ENCODE data around the gene GRK5.

GRK5 gene

GRCh38 chr10:119190954-119191785, 16.2 kb upstream of the GRK5 start:
- Histone ChIP-seq H3K36me3 (ENCODE audit: control insufficient read depth, insufficient read depth, low read length) (no peaks in the 10 kb centered on the region), H3K27ac (ENCODE audit: low read depth, low read length) (no peak overlapping the region), H3K4me3 (ENCODE audit: low read length) (no peak overlapping the region), H3K79me2 (ENCODE audit: control insufficient read depth, insufficient read depth, low read length) (no peaks in the 10 kb centered on the region), H4K8ac (ENCODE audit: low read depth, low read length) (no peak overlapping the region), H3K4me1 (ENCODE audit: control insufficient read depth, low read depth, low read length) (no peaks in the 10 kb centered on the region), H3K27me3 (ENCODE audit: insufficient read depth, low read length, poor library complexity) (no peaks in the 10 kb centered on the region), H3K18ac (ENCODE audit: low read length) (no peak overlapping the region), H3K4ac (ENCODE audit: low read depth, low read length) (no peak overlapping the region), H2BK5ac (ENCODE audit: low read length) (no peak overlapping the region), H4K5ac (ENCODE audit: low read length) (no peak overlapping the region), H3K4me2 (ENCODE audit: low read length) (no peak overlapping the region), H2BK15ac (replicated peaks; ENCODE audit: low read depth) (no peak overlapping the region), H2BK120ac (ENCODE audit: low read depth, low read length) (no peak overlapping the region), H3K79me1 (ENCODE audit: low read length) (no peaks in the 10 kb centered on the region), H2AK5ac (ENCODE audit: low read length) (no peak overlapping the region), H3K23ac (ENCODE audit: low read length) (no peak overlapping the region), H3K56ac (ENCODE audit: low read length) (no peak overlapping the region), H3K9ac (ENCODE audit: low read length) (no peak overlapping the region)
- DNase-seq: no peak
- whole genome bisulfite sequencing (ENCODE audit: extremely low coverage, insufficient coverage, low lambda C conversion rate): no CpG with 5 or more reads among the region's 5 CpGs

- DNase-seq: peak; percentile 46
- Histone ChIP-seq H3K27ac (ENCODE audit: low read depth, low read length) (no peak overlapping the region), H3K56ac (ENCODE audit: low read length) (no peak overlapping the region), H4K5ac (ENCODE audit: low read length) (no peak overlapping the region), H3K4me3 (ENCODE audit: low read length) (no peak overlapping the region), H3K4me2 (ENCODE audit: low read length) (no peak overlapping the region), H3K4ac (ENCODE audit: low read depth, low read length) (no peak overlapping the region), H2BK15ac (replicated peaks; ENCODE audit: low read depth) (no peak overlapping the region), H4K8ac (ENCODE audit: low read depth, low read length) (no peak overlapping the region), H3K4me1 (ENCODE audit: control insufficient read depth, low read depth, low read length) (no peaks in the 10 kb centered on the region), H3K79me2 (ENCODE audit: control insufficient read depth, insufficient read depth, low read length) (no peaks in the 10 kb centered on the region), H2BK120ac (ENCODE audit: low read depth, low read length) (no peak overlapping the region), H3K79me1 (ENCODE audit: low read length) (no peaks in the 10 kb centered on the region), H3K27me3 (ENCODE audit: insufficient read depth, low read length, poor library complexity) (no peaks in the 10 kb centered on the region), H3K23ac (ENCODE audit: low read length) (no peak overlapping the region), H2AK5ac (ENCODE audit: low read length) (no peak overlapping the region), H3K9ac (ENCODE audit: low read length) (no peak overlapping the region), H2BK5ac (ENCODE audit: low read length) (no peak overlapping the region), H3K36me3 (ENCODE audit: control insufficient read depth, insufficient read depth, low read length) (no peaks in the 10 kb centered on the region), H3K18ac (ENCODE audit: low read length) (no peak overlapping the region)
- no CpG with 5 or more reads among the region's 4 CpGs for WGBS (ENCODE audit: extremely low coverage, insufficient coverage, low lambda C conversion rate)
Observed at GRCh38 chr10:119191881-119192280, 15.5 kb upstream of the GRK5 start.

- H3K23ac ChIP-seq (ENCODE audit: low read length): no peak overlapping the region
- H2BK15ac ChIP-seq (replicated peaks; ENCODE audit: low read depth): no peak overlapping the region
- H3K18ac ChIP-seq (ENCODE audit: low read length): no peak overlapping the region
- H2BK5ac ChIP-seq (ENCODE audit: low read length): no peak overlapping the region
- WGBS (ENCODE audit: extremely low coverage, insufficient coverage, low lambda C conversion rate): no CpG with 5 or more reads among the region's 4 CpGs
- no peak overlapping the region for H3K4me3 ChIP-seq (ENCODE audit: low read length)
- no peak overlapping the region for H2BK120ac ChIP-seq (ENCODE audit: low read depth, low read length)
- no peak overlapping the region for H3K27ac ChIP-seq (ENCODE audit: low read depth, low read length)
- no peak overlapping the region for H3K56ac ChIP-seq (ENCODE audit: low read length)
- H3K36me3 ChIP-seq (ENCODE audit: control insufficient read depth, insufficient read depth, low read length): no peaks in the 10 kb centered on the region
- no peak overlapping the region for H4K5ac ChIP-seq (ENCODE audit: low read length)
- DNase-seq: no peak
- H3K4me2 ChIP-seq (ENCODE audit: low read length): no peak overlapping the region
- no peaks in the 10 kb centered on the region for H3K27me3 ChIP-seq (ENCODE audit: insufficient read depth, low read length, poor library complexity)
- H3K9ac ChIP-seq (ENCODE audit: low read length): no peak overlapping the region
- H2AK5ac ChIP-seq (ENCODE audit: low read length): no peak overlapping the region
- no peak overlapping the region for H4K8ac ChIP-seq (ENCODE audit: low read depth, low read length)
- no peaks in the 10 kb centered on the region for H3K4me1 ChIP-seq (ENCODE audit: control insufficient read depth, low read depth, low read length)
- no peaks in the 10 kb centered on the region for H3K79me1 ChIP-seq (ENCODE audit: low read length)
- no peak overlapping the region for H3K4ac ChIP-seq (ENCODE audit: low read depth, low read length)
- H3K79me2 ChIP-seq (ENCODE audit: control insufficient read depth, insufficient read depth, low read length): no peaks in the 10 kb centered on the region
Observed at GRCh38 chr10:119197921-119198320, 9.4 kb upstream of the GRK5 start.

GRCh38 chr10:119198438-119198837, 8.9 kb upstream of the GRK5 start:
- no peak overlapping the region for H3K4ac ChIP-seq (ENCODE audit: low read depth, low read length)
- no peak for DNase-seq
- no peak overlapping the region for H3K4me3 ChIP-seq (ENCODE audit: low read length)
- no peaks in the 10 kb centered on the region for H3K79me2 ChIP-seq (ENCODE audit: control insufficient read depth, insufficient read depth, low read length)
- no peaks in the 10 kb centered on the region for H3K36me3 ChIP-seq (ENCODE audit: control insufficient read depth, insufficient read depth, low read length)
- no peak overlapping the region for H2BK15ac ChIP-seq (replicated peaks; ENCODE audit: low read depth)
- no peak overlapping the region for H2BK120ac ChIP-seq (ENCODE audit: low read depth, low read length)
- no peak overlapping the region for H3K23ac ChIP-seq (ENCODE audit: low read length)
- H2BK5ac ChIP-seq (ENCODE audit: low read length): no peak overlapping the region
- WGBS (ENCODE audit: extremely low coverage, insufficient coverage, low lambda C conversion rate): no CpG with 5 or more reads among the region's 7 CpGs
- no peak overlapping the region for H3K4me2 ChIP-seq (ENCODE audit: low read length)
- H4K8ac ChIP-seq (ENCODE audit: low read depth, low read length): no peak overlapping the region
- no peaks in the 10 kb centered on the region for H3K4me1 ChIP-seq (ENCODE audit: control insufficient read depth, low read depth, low read length)
- no peak overlapping the region for H3K27ac ChIP-seq (ENCODE audit: low read depth, low read length)
- H4K5ac ChIP-seq (ENCODE audit: low read length): no peak overlapping the region
- H3K27me3 ChIP-seq (ENCODE audit: insufficient read depth, low read length, poor library complexity): no peaks in the 10 kb centered on the region
- H2AK5ac ChIP-seq (ENCODE audit: low read length): no peak overlapping the region
- no peak overlapping the region for H3K56ac ChIP-seq (ENCODE audit: low read length)
- H3K18ac ChIP-seq (ENCODE audit: low read length): no peak overlapping the region
- no peak overlapping the region for H3K9ac ChIP-seq (ENCODE audit: low read length)
- H3K79me1 ChIP-seq (ENCODE audit: low read length): no peaks in the 10 kb centered on the region

- WGBS (ENCODE audit: extremely low coverage, insufficient coverage, low lambda C conversion rate): no CpG with 5 or more reads among the region's 9 CpGs
- DNase-seq: peak; percentile 90
- no peaks in the 10 kb centered on the region for H3K79me2 ChIP-seq (ENCODE audit: control insufficient read depth, insufficient read depth, low read length)
- H3K4me2 ChIP-seq (ENCODE audit: low read length): no peak overlapping the region
- no peak overlapping the region for H3K27ac ChIP-seq (ENCODE audit: low read depth, low read length)
- H4K5ac ChIP-seq (ENCODE audit: low read length): no peak overlapping the region
- no peak overlapping the region for H3K23ac ChIP-seq (ENCODE audit: low read length)
- no peaks in the 10 kb centered on the region for H3K4me1 ChIP-seq (ENCODE audit: control insufficient read depth, low read depth, low read length)
- no peak overlapping the region for H2BK15ac ChIP-seq (replicated peaks; ENCODE audit: low read depth)
- no peak overlapping the region for H3K56ac ChIP-seq (ENCODE audit: low read length)
- H3K4me3 ChIP-seq (ENCODE audit: low read length): no peak overlapping the region
- H3K36me3 ChIP-seq (ENCODE audit: control insufficient read depth, insufficient read depth, low read length): no peaks in the 10 kb centered on the region
- no peak overlapping the region for H2BK5ac ChIP-seq (ENCODE audit: low read length)
- H3K79me1 ChIP-seq (ENCODE audit: low read length): no peaks in the 10 kb centered on the region
- no peak overlapping the region for H4K8ac ChIP-seq (ENCODE audit: low read depth, low read length)
- no peak overlapping the region for H2AK5ac ChIP-seq (ENCODE audit: low read length)
- H3K27me3 ChIP-seq (ENCODE audit: insufficient read depth, low read length, poor library complexity): no peaks in the 10 kb centered on the region
- H3K4ac ChIP-seq (ENCODE audit: low read depth, low read length): no peak overlapping the region
- H3K18ac ChIP-seq (ENCODE audit: low read length): no peak overlapping the region
- H2BK120ac ChIP-seq (ENCODE audit: low read depth, low read length): no peak overlapping the region
- H3K9ac ChIP-seq (ENCODE audit: low read length): no peak overlapping the region
Observed at GRCh38 chr10:119199231-119199992, 8.0 kb upstream of the GRK5 start.

Data from mesendoderm (in vitro differentiated cells).